SU-DHL-6 (cell line): Measurements from ENCODE around the gene EN2.

Experiments
- EZH2phosphoT487 ChIP-seq: fragments of 200-600 bp; sonication (generic), shearing (Covaris generic); conservative IDR thresholded peaks from 2 replicates; pipeline ENCODE4 v1.6.1; 2018; ENCODE audit warnings: mild to moderate bottlenecking, antibody characterized with exemption, low read length, moderate library complexity, mixed read lengths
- TF ChIP-seq, protein P1 (sequence below): fragments of 200-600 bp; sonication (generic); IDR thresholded peaks from one replicate; pipeline ENCODE4 v1.5.1; 2017; ENCODE audit warnings: antibody characterized with exemption, mild to moderate bottlenecking, low read length, moderate library complexity; ENCODE audit not compliant: insufficient read depth, poor library complexity, severe bottlenecking

DNA sequence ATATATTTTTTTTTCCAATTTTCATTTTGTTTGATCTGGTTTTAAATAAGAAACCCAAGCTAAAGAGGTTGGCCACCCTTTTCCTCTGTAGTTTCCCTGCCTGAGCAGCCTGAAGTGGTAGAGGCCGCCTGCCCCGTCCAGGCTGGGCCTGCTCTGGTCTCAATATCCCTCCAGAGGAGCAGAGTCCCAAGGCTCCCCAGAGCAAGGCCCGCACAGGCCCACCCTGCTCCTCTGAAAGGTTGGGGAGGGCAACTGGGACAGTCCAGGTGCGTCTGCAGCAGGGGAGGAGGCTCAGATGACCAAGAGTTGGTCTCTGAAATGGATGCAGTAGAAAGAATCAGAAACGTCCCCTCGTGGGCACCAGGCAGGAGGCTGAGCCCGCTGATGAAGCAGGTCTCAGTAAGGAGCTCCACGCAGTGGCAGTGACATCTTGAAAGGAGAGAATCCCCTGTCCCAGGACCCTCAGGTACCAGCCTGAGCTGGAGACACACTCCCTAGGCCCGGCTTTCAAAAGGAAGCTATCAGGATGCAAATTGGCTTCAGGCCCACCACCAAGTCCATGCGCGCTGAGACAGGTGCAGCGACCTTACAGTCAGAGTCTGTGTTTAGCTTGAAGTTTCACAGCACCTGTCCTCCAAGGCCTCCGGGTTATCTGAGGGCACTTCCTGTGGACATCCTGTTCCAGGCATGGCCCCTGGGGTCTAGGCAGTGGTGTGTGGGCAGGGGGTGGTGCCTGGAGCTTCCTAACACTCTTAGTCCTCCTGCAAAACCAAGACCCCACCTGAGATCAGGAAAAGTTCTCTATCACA, 37.7 kb downstream of the EN2 start:
- TF ChIP-seq, protein P1, sequence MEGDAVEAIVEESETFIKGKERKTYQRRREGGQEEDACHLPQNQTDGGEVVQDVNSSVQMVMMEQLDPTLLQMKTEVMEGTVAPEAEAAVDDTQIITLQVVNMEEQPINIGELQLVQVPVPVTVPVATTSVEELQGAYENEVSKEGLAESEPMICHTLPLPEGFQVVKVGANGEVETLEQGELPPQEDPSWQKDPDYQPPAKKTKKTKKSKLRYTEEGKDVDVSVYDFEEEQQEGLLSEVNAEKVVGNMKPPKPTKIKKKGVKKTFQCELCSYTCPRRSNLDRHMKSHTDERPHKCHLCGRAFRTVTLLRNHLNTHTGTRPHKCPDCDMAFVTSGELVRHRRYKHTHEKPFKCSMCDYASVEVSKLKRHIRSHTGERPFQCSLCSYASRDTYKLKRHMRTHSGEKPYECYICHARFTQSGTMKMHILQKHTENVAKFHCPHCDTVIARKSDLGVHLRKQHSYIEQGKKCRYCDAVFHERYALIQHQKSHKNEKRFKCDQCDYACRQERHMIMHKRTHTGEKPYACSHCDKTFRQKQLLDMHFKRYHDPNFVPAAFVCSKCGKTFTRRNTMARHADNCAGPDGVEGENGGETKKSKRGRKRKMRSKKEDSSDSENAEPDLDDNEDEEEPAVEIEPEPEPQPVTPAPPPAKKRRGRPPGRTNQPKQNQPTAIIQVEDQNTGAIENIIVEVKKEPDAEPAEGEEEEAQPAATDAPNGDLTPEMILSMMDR: no peak
- TF ChIP-seq EZH2phosphoT487: no peak
